ENCODE results near the gene NDUFAF8. TPM values are rescaled to one million over a fixed set of nuclear protein-coding genes. Genes with fewer than 3 reads are reported as not detected.

NDUFAF8 gene
- total RNA-seq, 2 donors from 2014 or later = 20.8 to 26.5 TPM

DNA sequence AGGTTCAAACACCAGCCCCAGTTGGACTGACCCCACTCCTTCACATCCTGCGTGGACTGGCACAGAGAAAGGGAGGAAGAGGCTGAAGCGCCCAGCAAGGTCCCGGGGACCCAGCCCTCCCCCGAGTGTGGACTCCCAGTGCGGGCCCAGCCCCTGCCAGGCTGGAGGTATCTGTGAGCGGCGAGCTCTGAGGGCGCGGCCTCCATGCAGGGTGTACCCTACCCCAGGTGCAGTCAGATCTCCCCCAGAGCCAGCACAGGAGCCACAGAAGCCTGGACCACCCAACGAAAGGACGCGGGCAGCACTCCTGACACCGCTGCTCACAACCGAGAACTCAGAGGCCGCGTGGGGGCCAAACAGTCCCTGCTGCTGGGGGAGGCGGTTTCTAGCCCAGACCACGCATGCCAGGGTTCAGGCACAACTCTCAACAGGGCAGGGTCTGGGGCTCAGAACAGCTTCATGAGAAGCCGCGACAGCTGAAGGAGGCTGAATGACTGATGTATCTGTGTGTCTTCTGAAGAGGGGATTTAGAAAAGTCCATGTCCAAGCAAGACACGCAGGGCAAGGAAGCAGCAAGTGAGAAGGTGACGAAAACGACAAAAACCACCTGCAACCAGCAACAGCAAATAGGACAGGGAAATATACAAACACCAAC, 47.5 kb downstream of the NDUFAF8 start:
- no peaks in the 10 kb centered on the region for H3K27me3 ChIP-seq
- intact Hi-C loops (cut with DNase I) = loop anchor here (10.0 kb wide), 1 partner anchor 198 kb away; no protein-coding TSS in a partner anchor
- H3K4me3 ChIP-seq = no peak overlapping the region
- peaks cover 8 to 10% of the 10 kb centered on the region in 2 donors for H3K36me3 ChIP-seq (replicated peaks in 1 of 2; ENCODE audit: insufficient read depth in 1 of 2, low read depth in 2 of 2)
- WGBS, 2 donors = 83 to 86% methylated on average over 13 to 22 of the region's 23 CpGs
- H3K9me3 ChIP-seq = no peaks in the 10 kb centered on the region
- H3K27ac ChIP-seq = peak overlapping the region in 3 of 4 donors; percentile 4 to 63 (median 54)
- peaks cover 21% of the 10 kb centered on the region for H3K4me1 ChIP-seq
- TF ChIP-seq POLR2A (IDR thresholded peaks at IDR 0.05) (no peak), CTCF (IDR thresholded peaks at IDR 0.05) (no peak)
- ATAC-seq (no peak), DNase-seq (no peak)

GRCh38 chr17:81287152-81287551, 48.0 kb downstream of the NDUFAF8 start:
- WGBS, 2 donors = 89 to 97% methylated on average over 6 to 21 of the region's 21 CpGs
- intact Hi-C loops (cut with DNase I) = loop anchor here (10.0 kb wide), 1 partner anchor 198 kb away; no protein-coding TSS in a partner anchor
- no peaks in the 10 kb centered on the region for H3K9me3 ChIP-seq
- TF ChIP-seq POLR2A (IDR thresholded peaks at IDR 0.05) (no peak), CTCF (IDR thresholded peaks at IDR 0.05) (no peak)
- no peak for ATAC-seq
- peaks cover 25% of the 10 kb centered on the region for H3K4me1 ChIP-seq
- no peak for DNase-seq
- no peak overlapping the region for H3K4me3 ChIP-seq
- H3K36me3 ChIP-seq (replicated peaks in 1 of 2; ENCODE audit: insufficient read depth in 1 of 2, low read depth in 2 of 2) = peaks cover 6 to 8% of the 10 kb centered on the region in 2 donors
- no peaks in the 10 kb centered on the region for H3K27me3 ChIP-seq
- H3K27ac ChIP-seq = no peak overlapping the region

GRCh38 chr17:81287741-81288430, 48.8 kb downstream of the NDUFAF8 start:
- DNase-seq (no peak), ATAC-seq (no peak)
- H3K27ac ChIP-seq = peak overlapping the region in 1 of 4 donors; percentile 1
- peaks cover 4 to 8% of the 10 kb centered on the region in 2 donors for H3K36me3 ChIP-seq (replicated peaks in 1 of 2; ENCODE audit: insufficient read depth in 1 of 2, low read depth in 2 of 2)
- TF ChIP-seq CTCF (IDR thresholded peaks at IDR 0.05) (no peak), POLR2A (IDR thresholded peaks at IDR 0.05) (no peak)
- intact Hi-C loops (cut with DNase I) = loop anchor here (10.0 kb wide), 1 partner anchor 197 kb away; no protein-coding TSS in a partner anchor
- no peaks in the 10 kb centered on the region for H3K27me3 ChIP-seq
- H3K4me1 ChIP-seq = peaks cover 31% of the 10 kb centered on the region
- no peaks in the 10 kb centered on the region for H3K9me3 ChIP-seq
- whole genome bisulfite sequencing, 2 donors = 77 to 82% methylated on average over 13 to 16 of the region's 16 CpGs
- no peak overlapping the region for H3K4me3 ChIP-seq

DNA sequence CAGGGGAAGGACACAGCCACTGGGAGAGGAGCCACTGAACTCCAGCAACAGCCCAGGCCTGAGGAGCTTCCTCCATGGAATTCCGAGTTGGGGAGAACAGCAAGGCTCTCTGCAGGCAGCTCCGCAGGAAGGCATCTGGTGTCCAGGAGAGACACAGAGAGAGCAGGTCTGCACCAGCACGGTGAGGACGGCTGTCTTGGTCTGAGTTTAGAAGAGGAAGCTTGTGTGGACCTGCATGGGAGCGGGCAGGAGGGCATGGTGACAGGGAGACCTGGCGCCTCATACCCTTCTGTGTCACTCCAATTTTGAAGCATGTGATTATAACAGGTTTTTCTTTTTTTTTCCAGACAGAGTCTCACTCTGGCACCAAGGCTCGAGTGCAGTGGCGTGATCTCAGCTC, 49.6 kb downstream of the NDUFAF8 start:
- no peak for DNase-seq
- Histone ChIP-seq H3K27ac (no peak overlapping the region), H3K36me3 (replicated peaks in 1 of 2; ENCODE audit: insufficient read depth in 1 of 2, low read depth in 2 of 2) (peaks cover 2 to 8% of the 10 kb centered on the region in 2 donors), H3K9me3 (no peaks in the 10 kb centered on the region), H3K4me1 (peaks cover 39% of the 10 kb centered on the region), H3K27me3 (no peaks in the 10 kb centered on the region), H3K4me3 (no peak overlapping the region)
- no peak for ATAC-seq
- TF ChIP-seq CTCF (IDR thresholded peaks at IDR 0.05) = no peak
- no peak for TF ChIP-seq POLR2A (IDR thresholded peaks at IDR 0.05)
- WGBS, 2 donors = 81 to 86% methylated on average over 8 of the region's 8 CpGs
- intact Hi-C loops (cut with DNase I) = loop anchor here (10.0 kb wide), 1 partner anchor 196 kb away; no protein-coding TSS in a partner anchor

Data from body of pancreas (tissue), 4 donors.